Subcutaneous adipose tissue (tissue), 4 donors: ENCODE measurements around the gene SLC6A16. TPM values are rescaled to one million over a fixed set of nuclear protein-coding genes. Genes with fewer than 3 reads are reported as not detected.

ENCODE experiments used
- total RNA-seq, 4 donors: library from RNA; depleted of rRNA; stranded (reverse); fragments of >200 nt; gene quantifications; one replicate each; pipeline ENCODE4 v1.1.0, GENCODE V29; 2016
- TF ChIP-seq, protein P1 (sequence below): fragments of 450-650 bp; IDR thresholded peaks from one replicate; pipeline ENCODE4 v1.5.1; 2016; ENCODE audit warnings: low read depth, mild to moderate bottlenecking, control low read depth, antibody characterized with exemption, moderate library complexity

SLC6A16 gene
- total RNA-seq, 4 donors from 2014 or later: 0.85 to 6.0 (median 3.1) TPM

DNA sequence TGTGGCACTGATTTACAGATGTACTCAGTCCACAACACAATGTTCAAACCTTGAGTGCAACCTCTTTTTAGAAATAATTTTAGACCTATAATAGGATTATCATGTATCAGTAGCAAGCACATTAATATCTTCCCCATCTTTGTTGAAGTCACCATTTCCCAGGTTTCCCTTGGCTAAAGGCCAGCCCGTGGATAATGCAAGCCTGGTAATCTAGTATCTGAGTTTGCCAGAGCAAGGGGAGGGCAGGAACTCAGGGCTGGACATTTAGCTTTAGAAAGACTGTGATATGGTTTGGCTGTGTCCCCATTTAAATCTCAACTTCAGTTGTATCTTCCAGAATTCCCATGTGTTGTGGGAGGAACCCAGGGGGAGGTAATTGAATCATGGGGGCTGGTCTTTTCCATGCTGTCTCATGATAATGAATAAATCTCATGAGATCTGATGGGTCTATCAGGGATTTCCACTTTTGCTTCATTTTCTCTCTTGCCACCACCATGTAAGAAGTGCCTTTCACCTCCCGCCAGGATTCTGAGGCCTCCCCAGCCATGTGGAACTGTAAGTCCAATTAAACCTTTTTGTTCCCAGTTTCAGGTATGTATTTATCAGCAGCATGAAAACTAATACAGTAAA, 37.7 kb downstream of the SLC6A16 start:
- TF ChIP-seq, protein P1, sequence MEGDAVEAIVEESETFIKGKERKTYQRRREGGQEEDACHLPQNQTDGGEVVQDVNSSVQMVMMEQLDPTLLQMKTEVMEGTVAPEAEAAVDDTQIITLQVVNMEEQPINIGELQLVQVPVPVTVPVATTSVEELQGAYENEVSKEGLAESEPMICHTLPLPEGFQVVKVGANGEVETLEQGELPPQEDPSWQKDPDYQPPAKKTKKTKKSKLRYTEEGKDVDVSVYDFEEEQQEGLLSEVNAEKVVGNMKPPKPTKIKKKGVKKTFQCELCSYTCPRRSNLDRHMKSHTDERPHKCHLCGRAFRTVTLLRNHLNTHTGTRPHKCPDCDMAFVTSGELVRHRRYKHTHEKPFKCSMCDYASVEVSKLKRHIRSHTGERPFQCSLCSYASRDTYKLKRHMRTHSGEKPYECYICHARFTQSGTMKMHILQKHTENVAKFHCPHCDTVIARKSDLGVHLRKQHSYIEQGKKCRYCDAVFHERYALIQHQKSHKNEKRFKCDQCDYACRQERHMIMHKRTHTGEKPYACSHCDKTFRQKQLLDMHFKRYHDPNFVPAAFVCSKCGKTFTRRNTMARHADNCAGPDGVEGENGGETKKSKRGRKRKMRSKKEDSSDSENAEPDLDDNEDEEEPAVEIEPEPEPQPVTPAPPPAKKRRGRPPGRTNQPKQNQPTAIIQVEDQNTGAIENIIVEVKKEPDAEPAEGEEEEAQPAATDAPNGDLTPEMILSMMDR: no peak

DNA sequence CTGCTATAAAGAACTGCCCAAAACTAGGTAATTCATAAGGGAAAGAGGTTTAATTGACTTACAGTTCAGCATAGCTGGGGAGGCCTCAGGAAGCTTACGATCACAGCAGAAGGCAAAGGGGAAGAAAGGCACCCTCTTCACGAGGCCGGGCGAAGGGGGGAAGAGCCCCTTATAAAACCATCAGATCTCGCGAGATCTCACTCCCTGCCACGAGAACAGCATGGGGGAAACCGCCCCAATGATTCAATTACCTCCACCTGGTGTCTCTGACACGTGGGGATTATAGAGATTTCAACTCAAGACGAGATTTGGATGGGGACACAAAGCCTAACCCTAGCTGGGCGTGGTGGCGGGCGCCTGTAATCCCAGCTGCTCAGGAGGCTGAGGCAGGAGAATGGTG, 42.8 kb downstream of the SLC6A16 start:
- TF ChIP-seq, protein P1: no peak

DNA sequence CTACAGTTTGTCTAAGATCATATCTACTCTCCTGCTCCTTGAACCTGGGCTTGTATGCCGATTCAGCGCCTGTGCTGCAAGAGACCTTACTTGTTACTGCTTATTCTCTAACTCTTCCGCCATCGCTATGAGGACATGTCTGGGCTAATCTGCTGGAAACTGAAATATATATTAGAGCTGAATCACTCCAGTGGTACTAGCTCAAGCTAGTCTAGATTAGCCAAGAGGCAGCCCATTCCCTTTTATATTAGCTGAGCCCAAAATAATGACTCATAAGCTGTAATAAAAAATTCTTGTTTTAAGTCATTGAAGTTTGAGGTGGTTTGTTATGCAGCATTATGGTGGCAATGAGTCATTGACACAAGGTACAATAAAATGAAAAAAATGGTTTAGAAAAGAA, 52.8 kb downstream of the SLC6A16 start:
- TF ChIP-seq, protein P1: no peak

DNA sequence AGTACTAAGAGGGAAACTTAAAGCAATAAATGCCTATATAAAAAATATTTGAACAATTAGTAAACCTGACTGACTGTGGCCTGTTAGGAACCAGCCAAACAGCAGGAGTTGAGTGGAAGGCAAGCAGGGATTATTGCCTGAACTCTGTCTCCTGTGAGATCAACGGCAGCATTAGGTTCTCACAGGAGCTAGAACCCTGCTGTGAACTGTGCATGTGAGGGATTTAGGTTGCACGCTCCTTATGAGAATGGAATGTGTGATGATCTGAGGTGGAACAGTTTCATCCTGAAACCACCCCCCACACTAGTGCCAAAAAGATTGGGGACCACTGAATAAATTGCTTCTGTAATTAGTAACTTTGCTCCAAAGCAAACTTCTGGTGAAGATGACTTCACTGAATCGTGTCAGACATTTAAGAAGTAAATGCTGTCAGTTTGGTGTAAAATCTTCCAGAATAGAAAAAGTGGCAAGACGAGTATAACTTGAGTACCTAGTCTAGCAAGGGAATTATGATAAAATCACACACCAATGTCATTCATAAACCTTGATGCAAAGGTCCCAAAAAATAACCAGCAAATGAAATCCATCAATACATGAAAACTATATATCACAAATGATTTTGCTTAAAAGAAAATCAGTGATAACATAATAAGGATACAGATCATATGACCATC, 53.8 kb downstream of the SLC6A16 start:
- TF ChIP-seq, protein P1: no peak

DNA sequence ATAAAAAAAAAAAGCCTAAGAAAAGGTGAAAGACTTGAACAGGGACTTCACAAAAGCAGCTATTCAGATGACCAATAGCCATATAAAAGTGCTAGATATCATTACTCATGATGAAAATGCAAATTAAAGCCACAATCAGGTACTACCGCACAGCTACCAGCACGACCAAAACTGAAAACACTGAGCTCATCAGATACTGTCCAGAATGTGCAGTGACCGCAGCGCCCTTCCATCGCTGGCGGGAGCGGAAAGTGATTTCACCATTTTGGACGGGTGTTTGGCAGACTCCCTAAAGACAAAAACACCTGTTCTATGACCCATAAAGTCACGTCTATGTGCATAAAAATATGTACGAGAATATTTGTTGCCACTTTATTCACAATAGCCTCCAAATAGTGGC, 60.7 kb downstream of the SLC6A16 start:
- TF ChIP-seq, protein P1: no peak

DNA sequence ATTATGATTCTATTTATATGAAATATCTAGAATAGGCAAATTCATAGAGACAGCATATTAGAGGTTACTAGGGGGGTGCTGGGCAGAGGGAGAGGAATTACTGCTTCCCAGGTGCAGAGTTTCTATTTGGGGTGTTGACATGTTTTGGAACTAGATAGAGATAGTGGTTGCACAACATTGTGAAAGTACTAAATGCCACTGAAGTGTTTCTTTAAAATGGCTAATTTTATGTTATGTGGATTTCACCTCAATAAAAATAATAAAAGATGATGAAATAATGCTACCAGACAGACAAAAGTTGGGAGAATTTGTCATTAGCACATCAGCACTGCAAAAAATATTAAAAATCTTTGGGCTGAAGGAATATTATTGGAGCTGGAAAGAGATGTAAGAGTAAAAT, 63.4 kb downstream of the SLC6A16 start:
- TF ChIP-seq, protein P1: no peak

DNA sequence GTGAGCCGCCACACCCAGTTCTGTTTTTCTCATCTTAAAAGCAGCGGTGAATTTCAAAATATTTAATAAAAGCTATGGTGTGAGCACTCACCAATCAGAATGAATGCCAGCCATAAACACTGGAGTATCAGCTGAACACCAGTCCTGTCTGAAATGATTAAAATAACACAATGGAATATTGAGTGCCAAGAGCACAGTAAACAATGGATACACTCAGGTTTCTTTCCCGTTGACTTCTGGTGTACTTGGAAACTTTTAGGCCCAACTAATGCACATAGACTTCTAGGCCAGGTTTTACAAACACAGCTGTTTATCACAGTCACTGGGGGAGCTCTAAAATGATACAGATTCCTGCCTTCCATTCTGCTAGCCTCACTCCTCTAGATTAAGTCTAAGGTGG, 68.3 kb downstream of the SLC6A16 start:
- TF ChIP-seq, protein P1: no peak
